ENCODE data around the gene SH3RF3. TPM values are rescaled to one million over a fixed set of nuclear protein-coding genes. Genes with fewer than 3 reads are reported as not detected.

SH3RF3 gene
- total RNA-seq, 1 experiment from 2014 or later: 1.0 TPM

DNA sequence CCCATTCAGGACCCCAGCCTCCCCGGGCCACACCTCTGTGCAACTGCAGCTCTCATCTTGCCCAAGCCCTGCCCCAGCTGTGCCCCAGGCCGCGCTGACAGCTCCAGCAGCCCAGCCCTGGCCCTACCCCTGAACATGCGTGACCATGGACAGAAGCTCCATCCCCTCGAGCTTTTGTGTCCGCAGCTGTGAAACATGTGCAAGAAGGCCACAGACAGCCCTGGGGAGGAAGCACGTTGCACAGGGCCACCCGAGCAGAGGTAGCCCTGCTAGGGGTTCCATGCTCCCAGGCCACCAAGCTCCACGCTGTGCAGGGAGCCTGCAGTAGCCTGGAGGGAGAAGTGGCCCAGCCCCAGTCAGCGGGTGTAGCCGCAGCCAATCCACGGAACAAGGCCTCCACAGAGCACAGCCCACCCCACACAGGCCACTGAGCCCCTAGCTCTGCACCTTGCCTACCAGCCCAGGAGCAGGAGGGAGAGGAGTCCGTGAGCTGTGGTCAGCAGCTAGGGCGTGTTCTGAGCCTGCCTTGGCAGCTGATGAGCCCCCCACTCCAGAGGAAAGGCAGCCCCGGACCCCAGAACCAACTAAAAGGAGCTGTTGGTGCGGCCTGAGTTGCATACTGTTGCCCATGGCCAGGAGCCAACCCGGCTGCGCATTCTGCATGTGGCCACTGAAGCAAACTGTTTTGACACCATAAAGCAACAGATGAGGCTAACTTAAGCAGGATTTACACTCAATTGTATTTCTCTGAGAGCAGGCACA lies 300.7 kb downstream of the SH3RF3 start (continued):
- TF ChIP-seq IRF2 (CRISPR knock-in tag; IDR thresholded peaks at IDR 0.05; ENCODE audit: borderline replicate concordance, low read depth): no peak
- TF ChIP-seq, protein P1, sequence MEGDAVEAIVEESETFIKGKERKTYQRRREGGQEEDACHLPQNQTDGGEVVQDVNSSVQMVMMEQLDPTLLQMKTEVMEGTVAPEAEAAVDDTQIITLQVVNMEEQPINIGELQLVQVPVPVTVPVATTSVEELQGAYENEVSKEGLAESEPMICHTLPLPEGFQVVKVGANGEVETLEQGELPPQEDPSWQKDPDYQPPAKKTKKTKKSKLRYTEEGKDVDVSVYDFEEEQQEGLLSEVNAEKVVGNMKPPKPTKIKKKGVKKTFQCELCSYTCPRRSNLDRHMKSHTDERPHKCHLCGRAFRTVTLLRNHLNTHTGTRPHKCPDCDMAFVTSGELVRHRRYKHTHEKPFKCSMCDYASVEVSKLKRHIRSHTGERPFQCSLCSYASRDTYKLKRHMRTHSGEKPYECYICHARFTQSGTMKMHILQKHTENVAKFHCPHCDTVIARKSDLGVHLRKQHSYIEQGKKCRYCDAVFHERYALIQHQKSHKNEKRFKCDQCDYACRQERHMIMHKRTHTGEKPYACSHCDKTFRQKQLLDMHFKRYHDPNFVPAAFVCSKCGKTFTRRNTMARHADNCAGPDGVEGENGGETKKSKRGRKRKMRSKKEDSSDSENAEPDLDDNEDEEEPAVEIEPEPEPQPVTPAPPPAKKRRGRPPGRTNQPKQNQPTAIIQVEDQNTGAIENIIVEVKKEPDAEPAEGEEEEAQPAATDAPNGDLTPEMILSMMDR (IDR thresholded peaks at IDR 0.05): no peak
- TF ChIP-seq, protein P2, sequence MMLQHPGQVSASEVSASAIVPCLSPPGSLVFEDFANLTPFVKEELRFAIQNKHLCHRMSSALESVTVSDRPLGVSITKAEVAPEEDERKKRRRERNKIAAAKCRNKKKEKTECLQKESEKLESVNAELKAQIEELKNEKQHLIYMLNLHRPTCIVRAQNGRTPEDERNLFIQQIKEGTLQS (CRISPR knock-in tag; conservative IDR thresholded peaks at IDR 0.05): no peak
- TF ChIP-seq, protein P3, sequence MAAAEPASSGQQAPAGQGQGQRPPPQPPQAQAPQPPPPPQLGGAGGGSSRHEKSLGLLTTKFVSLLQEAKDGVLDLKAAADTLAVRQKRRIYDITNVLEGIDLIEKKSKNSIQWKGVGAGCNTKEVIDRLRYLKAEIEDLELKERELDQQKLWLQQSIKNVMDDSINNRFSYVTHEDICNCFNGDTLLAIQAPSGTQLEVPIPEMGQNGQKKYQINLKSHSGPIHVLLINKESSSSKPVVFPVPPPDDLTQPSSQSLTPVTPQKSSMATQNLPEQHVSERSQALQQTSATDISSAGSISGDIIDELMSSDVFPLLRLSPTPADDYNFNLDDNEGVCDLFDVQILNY (CRISPR knock-in tag; IDR thresholded peaks at IDR 0.05): no peak
- TF ChIP-seq, protein P4, sequence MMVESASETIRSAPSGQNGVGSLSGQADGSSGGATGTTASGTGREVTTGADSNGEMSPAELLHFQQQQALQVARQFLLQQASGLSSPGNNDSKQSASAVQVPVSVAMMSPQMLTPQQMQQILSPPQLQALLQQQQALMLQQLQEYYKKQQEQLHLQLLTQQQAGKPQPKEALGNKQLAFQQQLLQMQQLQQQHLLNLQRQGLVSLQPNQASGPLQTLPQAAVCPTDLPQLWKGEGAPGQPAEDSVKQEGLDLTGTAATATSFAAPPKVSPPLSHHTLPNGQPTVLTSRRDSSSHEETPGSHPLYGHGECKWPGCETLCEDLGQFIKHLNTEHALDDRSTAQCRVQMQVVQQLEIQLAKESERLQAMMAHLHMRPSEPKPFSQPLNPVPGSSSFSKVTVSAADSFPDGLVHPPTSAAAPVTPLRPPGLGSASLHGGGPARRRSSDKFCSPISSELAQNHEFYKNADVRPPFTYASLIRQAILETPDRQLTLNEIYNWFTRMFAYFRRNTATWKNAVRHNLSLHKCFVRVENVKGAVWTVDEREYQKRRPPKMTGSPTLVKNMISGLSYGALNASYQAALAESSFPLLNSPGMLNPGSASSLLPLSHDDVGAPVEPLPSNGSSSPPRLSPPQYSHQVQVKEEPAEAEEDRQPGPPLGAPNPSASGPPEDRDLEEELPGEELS (CRISPR knock-in tag; IDR thresholded peaks at IDR 0.05): no peak

DNA sequence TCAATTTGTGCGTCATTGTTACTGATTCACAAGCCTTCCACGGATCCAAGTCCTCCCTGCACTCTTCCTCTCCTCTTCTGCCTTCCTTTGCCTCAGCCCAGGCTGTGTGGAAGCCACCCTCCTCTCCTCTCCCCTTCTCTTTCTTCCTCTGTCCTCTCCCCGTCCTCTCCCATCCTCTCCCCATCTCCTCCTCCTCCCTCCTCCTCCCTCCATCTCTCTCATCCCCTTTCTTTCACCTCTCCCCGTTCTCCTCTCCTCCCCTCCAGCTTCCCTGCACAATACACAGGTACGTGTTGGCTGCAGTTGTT lies 301.3 kb downstream of the SH3RF3 start:
- Mint-ChIP-seq H3K27ac (no peak overlapping the region), H3K4me3 (no peak overlapping the region), H3K36me3 (no peaks in the 10 kb centered on the region), H3K27me3 (ENCODE audit: low read depth) (no peaks in the 10 kb centered on the region; the same call in 1 of the 2 replicates), H3K4me1 (no peaks in the 10 kb centered on the region), H3K9me3 (no peaks in the 10 kb centered on the region)
- ChIA-PET POLR2A (no interaction called here), CTCF (no interaction called here)
- TF ChIP-seq, protein P5, sequence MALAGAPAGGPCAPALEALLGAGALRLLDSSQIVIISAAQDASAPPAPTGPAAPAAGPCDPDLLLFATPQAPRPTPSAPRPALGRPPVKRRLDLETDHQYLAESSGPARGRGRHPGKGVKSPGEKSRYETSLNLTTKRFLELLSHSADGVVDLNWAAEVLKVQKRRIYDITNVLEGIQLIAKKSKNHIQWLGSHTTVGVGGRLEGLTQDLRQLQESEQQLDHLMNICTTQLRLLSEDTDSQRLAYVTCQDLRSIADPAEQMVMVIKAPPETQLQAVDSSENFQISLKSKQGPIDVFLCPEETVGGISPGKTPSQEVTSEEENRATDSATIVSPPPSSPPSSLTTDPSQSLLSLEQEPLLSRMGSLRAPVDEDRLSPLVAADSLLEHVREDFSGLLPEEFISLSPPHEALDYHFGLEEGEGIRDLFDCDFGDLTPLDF (CRISPR knock-in tag; IDR thresholded peaks at IDR 0.05): no peak
- TF ChIP-seq MXD4 (CRISPR knock-in tag; IDR thresholded peaks at IDR 0.05; ENCODE audit: borderline replicate concordance): no peak
- TF ChIP-seq, protein P6, sequence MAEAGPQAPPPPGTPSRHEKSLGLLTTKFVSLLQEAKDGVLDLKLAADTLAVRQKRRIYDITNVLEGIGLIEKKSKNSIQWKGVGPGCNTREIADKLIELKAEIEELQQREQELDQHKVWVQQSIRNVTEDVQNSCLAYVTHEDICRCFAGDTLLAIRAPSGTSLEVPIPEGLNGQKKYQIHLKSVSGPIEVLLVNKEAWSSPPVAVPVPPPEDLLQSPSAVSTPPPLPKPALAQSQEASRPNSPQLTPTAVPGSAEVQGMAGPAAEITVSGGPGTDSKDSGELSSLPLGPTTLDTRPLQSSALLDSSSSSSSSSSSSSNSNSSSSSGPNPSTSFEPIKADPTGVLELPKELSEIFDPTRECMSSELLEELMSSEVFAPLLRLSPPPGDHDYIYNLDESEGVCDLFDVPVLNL (CRISPR knock-in tag; IDR thresholded peaks at IDR 0.05; ENCODE audit: borderline replicate concordance, low read depth): no peak
- TF ChIP-seq, protein P7, sequence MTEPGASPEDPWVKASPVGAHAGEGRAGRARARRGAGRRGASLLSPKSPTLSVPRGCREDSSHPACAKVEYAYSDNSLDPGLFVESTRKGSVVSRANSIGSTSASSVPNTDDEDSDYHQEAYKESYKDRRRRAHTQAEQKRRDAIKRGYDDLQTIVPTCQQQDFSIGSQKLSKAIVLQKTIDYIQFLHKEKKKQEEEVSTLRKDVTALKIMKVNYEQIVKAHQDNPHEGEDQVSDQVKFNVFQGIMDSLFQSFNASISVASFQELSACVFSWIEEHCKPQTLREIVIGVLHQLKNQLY (CRISPR knock-in tag; IDR thresholded peaks at IDR 0.05): no peak
- TF ChIP-seq ZNF671 (CRISPR knock-in tag; IDR thresholded peaks at IDR 0.05): no peak
- TF ChIP-seq, protein P8, sequence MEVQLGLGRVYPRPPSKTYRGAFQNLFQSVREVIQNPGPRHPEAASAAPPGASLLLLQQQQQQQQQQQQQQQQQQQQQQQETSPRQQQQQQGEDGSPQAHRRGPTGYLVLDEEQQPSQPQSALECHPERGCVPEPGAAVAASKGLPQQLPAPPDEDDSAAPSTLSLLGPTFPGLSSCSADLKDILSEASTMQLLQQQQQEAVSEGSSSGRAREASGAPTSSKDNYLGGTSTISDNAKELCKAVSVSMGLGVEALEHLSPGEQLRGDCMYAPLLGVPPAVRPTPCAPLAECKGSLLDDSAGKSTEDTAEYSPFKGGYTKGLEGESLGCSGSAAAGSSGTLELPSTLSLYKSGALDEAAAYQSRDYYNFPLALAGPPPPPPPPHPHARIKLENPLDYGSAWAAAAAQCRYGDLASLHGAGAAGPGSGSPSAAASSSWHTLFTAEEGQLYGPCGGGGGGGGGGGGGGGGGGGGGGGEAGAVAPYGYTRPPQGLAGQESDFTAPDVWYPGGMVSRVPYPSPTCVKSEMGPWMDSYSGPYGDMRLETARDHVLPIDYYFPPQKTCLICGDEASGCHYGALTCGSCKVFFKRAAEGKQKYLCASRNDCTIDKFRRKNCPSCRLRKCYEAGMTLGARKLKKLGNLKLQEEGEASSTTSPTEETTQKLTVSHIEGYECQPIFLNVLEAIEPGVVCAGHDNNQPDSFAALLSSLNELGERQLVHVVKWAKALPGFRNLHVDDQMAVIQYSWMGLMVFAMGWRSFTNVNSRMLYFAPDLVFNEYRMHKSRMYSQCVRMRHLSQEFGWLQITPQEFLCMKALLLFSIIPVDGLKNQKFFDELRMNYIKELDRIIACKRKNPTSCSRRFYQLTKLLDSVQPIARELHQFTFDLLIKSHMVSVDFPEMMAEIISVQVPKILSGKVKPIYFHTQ (CRISPR knock-in tag; IDR thresholded peaks at IDR 0.05): no peak
- no peak for TF ChIP-seq EMX1 (CRISPR knock-in tag; IDR thresholded peaks at IDR 0.05)
- ATAC-seq (no peak), DNase-seq (ENCODE audit: low spot score) (no peak)

Measured in WTC11 (cell line).